ENCODE measurements around the gene HOXD8.

The HOXD8 gene

DNA sequence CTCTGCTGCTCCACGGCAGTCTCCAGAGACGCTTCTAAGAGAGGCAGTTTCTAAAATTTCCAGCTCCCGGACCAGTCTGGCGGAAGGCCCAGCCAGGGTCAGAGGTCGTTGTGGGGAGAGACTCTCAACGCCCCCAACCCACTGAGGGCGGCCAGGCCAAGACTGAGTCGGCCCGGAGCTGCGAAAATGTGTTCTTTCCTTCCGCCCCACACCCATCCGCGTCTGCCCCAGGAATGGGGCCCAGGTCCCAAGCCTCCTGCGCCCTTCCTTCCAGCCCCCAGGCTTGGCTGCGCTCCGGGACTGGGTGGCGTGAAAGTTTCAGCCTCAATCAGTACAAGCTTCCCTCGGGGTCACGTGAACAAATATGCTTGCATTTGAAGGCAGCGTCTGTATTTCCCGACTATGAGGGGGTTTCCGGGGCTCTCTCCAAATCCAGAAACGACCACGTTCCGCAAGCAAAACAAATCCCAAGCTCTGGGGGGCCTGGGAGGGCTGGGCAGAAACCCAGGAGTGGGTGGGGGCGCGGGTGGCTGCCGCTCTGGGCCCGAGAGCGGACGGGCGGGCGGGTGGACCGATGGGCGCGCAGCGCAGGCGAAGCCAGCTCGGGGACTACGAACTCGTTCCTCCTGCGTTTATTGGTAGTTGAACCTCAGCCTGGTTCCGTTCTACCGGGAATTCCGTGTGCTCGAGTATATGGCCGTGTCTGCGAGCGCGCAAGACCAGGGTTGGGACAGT lies 30.9 kb downstream of the HOXD8 start:
- no peak for DNase-seq (ENCODE audit: low spot score)

- no peak for DNase-seq (ENCODE audit: low spot score)
Observed at GRCh38 chr2:176160986-176161824, 31.7 kb downstream of the HOXD8 start.

DNA sequence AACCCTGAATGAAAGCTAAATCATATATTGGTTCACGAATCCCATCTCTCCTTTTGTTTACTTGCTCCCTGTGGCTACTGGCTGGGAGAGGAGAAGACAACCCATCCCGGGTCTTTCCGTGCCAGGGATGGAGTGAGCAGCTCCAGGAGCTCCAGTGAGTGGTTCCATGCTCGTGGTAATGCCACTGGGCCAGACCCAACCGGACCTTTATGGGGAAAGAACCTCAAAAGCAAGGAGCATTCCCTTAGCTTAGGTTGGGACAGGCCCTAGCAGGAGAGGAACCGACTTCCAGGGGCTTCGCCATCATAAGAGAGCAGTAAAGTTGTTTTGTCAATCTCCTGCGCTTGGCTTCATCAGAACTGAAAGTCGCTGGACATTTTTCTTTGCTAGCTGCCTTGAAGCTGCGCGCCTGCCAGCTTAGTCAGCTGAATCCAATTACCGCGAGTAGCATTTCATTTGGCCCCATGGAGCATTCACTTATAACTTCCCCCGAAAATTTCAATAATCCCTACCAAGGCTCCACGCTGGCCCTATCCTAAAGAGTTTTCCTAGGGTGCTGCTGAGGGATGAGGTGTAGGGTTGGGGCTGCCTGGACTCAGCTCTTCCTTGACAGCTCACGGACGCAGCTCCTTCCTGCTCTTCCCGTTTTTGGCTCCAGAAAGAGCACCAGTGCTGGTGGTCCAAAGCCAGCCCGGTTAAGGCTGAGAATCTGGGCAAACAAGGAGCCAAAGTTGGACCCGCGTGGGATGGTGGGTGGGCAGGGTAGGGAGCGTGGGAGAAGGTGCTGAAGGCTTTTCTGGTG lies 32.5 kb downstream of the HOXD8 start:
- no peak for DNase-seq (ENCODE audit: low spot score)

GRCh38 chr2:176162911-176163671 lies 33.6 kb downstream of the HOXD8 start:
- peak; percentile 66 for DNase-seq (ENCODE audit: low spot score)

DNA sequence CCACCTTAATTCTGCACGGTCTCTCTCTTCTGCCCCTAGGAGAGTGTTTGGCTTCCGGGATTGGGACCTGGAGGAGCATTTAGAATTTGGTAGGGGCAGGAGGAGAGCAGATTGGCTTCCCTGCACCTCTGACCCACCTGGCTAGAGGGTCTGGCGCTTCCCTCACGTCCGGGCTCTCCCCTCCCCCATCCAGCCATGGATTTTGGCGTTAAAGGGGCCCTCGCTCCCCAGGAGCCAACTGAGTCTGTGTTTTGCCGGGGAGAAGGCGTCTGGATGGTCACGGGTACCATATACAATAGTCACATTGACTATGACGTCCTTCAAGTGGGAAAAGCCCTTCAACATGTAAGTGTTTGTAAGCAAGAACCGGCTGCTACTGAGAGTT lies 34.2 kb downstream of the HOXD8 start:
- DNase-seq (ENCODE audit: low spot score), result no peak

DNA sequence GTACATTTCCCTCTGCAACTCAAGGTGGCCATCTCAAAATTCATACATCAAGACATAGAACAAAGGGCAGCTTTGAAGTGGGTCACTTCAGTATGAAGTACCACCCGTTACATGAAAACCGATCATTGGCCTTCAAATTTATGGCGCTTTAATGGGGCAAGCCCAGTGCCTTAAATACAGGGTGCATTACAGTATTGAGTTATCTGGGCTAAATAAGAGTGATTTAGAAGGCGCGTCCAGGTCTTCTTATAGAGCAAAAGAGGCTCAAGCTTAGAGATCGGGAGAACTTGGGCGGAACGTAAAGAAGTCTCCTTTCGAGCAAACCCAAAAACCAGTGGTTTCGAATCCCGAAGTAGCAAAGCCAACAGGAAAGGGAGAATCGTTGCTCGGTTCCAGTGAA lies 34.7 kb downstream of the HOXD8 start:
- DNase-seq (ENCODE audit: low spot score), result no peak

DNA sequence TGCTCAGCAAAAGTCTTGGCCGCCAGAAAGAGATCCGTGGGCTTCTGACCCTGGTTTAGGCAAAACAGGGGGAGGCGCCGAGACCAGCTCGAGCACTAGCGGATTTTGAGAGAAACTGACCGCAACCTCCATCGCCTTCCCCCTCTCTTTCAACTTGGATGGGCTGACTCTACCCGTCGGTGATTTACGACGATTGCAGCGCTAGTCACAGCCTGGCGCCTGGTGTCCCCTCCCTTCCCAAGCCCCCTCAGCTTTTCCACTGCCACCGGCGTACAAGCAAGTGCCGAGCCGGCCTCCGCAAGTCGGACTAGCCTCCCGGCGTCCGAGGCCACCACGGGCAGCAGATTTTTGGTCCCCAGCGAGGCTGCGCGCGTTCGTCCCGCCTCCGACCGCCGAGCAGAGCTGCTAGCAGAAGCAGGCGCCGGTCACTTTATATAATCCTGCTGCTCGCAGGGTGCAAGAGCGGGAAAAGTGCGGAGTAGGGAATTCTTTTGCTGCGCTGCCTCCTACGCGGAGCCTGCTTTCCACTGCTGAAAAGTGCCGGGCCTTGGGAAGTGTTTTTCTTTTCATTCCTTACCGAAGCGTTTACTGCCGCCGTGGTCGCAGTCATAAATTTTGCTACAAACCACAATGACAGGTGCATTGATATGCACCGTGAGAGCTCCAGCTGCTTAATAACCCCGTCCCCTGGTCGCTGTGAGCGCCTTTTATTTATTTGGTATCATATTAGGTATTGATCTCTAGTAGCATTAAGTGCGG lies 35.3 kb downstream of the HOXD8 start:
- DNase-seq (ENCODE audit: low spot score), result peak; percentile 46

GRCh38 chr2:176165370-176166050 lies 36.0 kb downstream of the HOXD8 start:
- DNase-seq (ENCODE audit: low spot score), result peak; percentile 28

GRCh38 chr2:176166272-176166671 lies 36.8 kb downstream of the HOXD8 start:
- no peak for DNase-seq (ENCODE audit: low spot score)

GRCh38 chr2:176167398-176167797 lies 37.9 kb downstream of the HOXD8 start:
- no peak for DNase-seq (ENCODE audit: low spot score)

GRCh38 chr2:176169181-176169580 lies 39.7 kb downstream of the HOXD8 start:
- no peak for DNase-seq (ENCODE audit: low spot score)

GRCh38 chr2:176169711-176170110 lies 40.2 kb downstream of the HOXD8 start:
- no peak for DNase-seq (ENCODE audit: low spot score)

GRCh38 chr2:176170602-176171305 lies 41.2 kb downstream of the HOXD8 start:
- no peak for DNase-seq (ENCODE audit: low spot score)

GRCh38 chr2:176171351-176172006 lies 42.0 kb downstream of the HOXD8 start:
- DNase-seq (ENCODE audit: low spot score), result no peak

DNA sequence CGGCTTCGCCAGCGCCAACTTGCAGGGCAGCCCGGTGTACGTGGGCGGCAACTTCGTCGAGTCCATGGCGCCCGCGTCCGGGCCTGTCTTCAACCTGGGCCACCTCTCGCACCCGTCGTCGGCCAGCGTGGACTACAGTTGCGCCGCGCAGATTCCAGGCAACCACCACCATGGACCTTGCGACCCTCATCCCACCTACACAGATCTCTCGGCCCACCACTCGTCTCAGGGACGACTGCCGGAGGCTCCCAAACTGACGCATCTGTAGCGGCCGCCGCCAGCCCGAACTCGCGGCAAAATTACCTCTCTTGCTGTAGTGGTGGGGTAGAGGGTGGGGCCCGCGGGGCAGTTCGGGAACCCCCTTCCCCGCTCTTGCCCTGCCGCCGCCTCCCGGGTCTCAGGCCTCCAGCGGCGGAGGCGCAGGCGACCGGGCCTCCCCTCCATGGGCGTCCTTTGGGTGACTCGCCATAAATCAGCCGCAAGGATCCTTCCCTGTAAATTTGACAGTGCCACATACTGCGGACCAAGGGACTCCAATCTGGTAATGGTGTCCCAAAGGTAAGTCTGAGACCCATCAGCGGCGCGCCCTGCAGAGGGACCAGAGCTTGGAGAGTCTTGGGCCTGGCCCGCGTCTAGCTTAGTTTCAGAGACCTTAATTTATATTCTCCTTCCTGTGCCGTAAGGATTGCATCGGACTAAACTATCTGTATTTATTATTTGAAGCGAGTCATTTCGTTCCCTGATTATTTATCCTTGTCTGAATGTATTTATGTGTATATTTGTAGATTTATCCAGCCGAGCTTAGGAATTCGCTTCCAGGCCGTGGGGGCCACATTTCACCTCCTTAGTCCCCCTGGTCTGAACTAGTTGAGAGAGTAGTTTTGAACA lies 42.7 kb downstream of the HOXD8 start:
- no peak for DNase-seq (ENCODE audit: low spot score)

DNA sequence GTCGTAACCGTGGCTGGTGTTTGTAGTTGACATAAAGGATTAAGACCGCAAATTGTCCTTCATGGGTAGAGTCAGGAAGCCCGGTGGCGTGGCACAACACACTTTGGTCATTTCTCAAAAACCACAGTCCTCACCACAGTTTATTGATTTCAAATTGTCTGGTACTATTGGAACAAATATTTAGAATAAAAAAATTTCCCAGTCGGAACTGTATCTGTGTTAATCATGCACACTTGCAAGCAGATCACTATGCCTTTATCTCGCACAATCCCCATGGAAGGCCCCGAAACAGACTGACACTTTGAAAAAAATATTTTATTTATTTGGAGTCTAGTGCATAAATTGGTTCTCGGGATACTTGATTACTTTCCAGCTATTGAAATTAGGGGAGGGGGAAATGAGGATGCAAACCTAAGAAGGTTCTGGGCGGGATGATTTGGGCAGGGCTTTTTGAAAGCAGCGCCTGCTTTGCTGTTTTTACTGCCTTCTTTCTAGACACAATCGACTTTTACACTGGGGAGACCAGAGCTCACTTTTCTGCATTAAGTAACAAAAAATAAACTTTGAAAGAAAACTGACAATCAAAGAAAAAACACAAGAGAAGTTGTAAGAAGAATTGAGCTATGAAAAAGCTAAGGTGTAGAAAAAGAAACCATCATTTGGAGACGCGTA lies 43.5 kb downstream of the HOXD8 start:
- DNase-seq (ENCODE audit: low spot score), result peak; percentile 33

DNA sequence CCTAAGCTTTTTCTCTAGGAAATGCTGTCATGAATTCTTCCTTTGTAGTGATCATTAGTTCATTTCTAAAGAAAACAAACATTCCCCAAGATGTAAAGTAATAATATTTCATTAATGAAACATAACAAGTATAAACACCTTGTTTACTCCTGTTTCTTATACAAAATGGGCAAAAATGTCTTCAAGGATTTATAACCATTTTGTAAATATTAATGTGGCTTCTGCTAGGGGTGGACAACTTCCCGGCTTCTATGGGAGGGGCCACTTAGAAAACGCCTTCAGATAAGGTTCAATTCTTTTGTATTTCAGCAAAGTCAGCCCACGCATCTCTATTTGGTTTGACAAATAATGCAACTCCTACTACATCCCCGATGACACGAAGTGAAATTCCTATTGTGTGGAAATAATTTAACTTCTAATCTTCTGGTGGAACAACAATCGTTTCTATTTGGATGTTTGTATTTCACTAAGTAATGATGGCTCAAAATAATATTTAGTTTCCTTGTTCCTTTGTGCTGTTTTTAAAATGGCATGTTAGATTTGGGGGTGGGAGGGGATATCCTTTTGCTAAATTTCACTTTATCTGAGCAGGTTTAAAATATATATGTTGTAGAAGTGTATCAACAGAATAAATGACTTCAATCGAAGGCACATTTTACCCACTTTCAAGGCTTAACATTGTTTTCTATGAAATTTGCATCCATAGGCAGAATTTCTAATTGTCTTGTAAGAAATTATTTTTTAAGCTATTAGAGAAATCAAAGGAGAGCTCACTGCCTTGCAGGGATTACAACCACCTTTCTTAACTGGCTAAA lies 44.3 kb downstream of the HOXD8 start:
- no peak for DNase-seq (ENCODE audit: low spot score)

Data from SW480 (cell line).